ENCODE measurements around the gene GTPBP2.

GTPBP2 gene

DNA sequence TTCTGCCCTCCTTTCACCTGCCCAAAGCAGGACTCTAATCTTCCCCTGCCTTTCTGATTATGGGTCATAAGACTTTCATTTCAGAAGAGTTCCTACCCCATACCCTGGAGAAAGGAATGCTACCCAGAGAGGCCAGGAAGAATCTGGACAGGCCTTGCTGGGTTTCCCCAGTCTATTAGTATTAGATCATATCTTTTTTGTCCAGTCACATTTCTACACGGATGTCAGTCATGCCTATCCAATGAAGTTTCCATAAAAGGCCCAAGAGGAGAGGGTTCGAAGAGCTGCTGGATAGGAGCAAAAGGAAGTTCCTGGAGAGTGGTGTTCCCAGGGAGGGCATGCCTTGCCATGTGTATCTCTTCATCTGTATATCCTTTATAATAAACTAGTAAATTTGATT is 49.9 kb downstream of the GTPBP2 start:
- no peak for TF ChIP-seq CTCF (conservative IDR thresholded peaks at IDR 0.05; ENCODE audit: control insufficient read depth, insufficient read depth, low read depth, low read length)
- DNase-seq (ENCODE audit: low read depth): peak; percentile 13
- H3K4me3 ChIP-seq (ENCODE audit: control insufficient read depth, low read depth, low read length): no peak overlapping the region

- peak; percentile 28 for DNase-seq (ENCODE audit: low read depth)
- no peak overlapping the region for H3K4me3 ChIP-seq (ENCODE audit: control insufficient read depth, low read depth, low read length)
- no peak for TF ChIP-seq CTCF (conservative IDR thresholded peaks at IDR 0.05; ENCODE audit: control insufficient read depth, insufficient read depth, low read depth, low read length)
Observed at GRCh38 chr6:43578748-43579147, 50.3 kb downstream of the GTPBP2 start.

DNA sequence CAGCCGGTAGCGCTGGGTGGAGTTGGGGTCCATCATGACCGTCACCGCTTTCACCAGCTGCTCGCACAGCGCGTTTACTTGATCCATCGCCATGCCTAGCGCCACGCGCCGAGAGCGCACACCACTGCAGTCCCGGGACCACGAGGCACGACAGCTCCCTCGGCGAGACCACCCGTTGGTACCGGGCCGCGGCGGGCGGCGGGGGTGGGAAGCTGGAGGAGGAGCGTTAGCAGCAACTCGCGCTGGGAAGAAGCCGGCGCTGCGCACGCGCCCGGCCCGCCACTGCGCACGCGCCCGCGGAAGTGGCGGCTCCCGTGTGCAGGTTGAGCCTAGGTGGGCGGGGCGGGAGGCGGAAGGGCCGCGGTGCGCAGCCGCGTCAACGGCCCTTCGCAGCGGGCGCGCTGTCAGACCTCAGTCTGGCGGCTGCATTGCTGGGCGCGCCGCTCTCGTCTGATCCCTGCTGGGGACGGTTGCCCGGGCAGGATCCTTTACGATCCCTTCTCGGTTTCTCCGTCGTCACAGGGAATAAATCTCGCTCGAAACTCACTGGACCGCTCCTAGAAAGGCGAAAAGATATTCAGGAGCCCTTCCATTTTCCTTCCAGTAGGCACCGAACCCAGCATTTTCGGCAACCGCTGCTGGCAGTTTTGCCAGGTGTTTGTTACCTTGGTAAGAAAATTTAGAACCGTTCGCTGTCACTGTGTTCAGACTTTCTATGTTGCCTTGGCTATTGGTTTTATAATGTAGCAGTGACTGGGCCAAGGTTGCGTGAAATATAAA is 53.1 kb downstream of the GTPBP2 start, which contains the start of the genes POLH and XPO5:
Gene POLH, plus strand, starts transcription at position 414 of the 780 bp plus-strand sequence. CDS start 6,135 bp downstream, outside the sequence.
Gene XPO5, minus strand, starts transcription at position 267 of the 780 bp plus-strand sequence. Its CDS starts 174 bp downstream, at position 93.
- DNase-seq (ENCODE audit: low read depth): peak; percentile 86
- peak within 1 kb of the TSS; percentile 98 for H3K4me3 ChIP-seq (ENCODE audit: control insufficient read depth, low read depth, low read length)
- TF ChIP-seq CTCF (conservative IDR thresholded peaks at IDR 0.05; ENCODE audit: control insufficient read depth, insufficient read depth, low read depth, low read length): peak; percentile 14

DNA sequence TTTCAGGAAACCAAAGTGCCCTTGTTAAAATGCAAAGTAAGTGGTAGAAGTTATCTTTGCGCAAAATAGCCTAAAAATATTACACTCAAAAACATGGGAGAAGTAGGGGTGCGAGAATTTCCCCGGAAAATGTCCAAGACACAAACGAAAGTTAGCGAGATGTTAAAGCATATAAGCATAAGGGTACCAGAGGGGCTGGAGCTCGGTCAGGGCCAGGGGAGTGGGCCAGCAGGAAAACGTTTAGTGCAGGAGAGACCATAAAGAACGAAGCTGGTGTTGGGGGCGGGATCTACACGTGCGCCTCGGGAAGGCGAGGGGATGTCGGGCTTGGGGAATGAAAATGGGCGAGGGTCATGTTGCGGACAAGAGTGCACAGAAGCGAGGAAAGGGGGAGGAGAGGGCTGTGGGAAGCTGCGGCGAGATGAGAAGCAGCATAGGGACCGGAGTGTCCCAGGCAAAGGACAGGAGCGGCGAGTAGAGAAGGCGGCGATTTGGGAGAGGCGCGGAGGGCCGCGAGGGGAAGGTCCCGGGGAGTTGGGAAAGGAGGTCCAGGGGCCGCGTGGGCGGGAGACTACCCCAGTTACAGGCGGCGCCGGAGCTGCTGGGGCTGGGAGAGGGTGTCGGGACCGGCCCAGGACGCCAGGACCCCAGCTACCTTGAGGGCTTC is 53.8 kb downstream of the GTPBP2 start:
- H3K4me3 ChIP-seq (ENCODE audit: control insufficient read depth, low read depth, low read length): peak overlapping the region; percentile 96
- no peak for TF ChIP-seq CTCF (conservative IDR thresholded peaks at IDR 0.05; ENCODE audit: control insufficient read depth, insufficient read depth, low read depth, low read length)
- peak; percentile 11 for DNase-seq (ENCODE audit: low read depth)

DNA sequence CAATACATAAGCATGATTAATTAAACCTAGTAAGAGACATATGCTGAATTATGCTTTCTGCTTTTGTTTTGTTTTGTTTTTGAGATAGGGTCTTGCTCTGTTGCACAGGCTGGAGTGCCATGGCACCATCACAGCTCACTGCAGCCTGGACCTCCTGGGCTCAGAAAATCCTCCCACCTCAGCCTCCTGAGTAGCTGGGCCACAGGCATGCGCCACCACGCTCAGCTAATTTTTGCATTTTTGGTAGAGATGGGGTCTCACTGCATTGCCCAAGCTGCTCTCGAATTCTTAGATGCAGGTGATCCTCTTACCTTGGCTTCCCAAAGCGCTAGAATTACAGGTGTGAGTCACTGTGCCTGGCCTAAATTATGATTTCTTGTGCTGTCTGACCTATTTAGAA is 57.0 kb downstream of the GTPBP2 start:
- no peak for DNase-seq (ENCODE audit: low read depth)
- no peak for TF ChIP-seq CTCF (conservative IDR thresholded peaks at IDR 0.05; ENCODE audit: control insufficient read depth, insufficient read depth, low read depth, low read length)

GRCh38 chr6:43570876-43571441 is 58.1 kb downstream of the GTPBP2 start:
- no peak overlapping the region for H3K4me3 ChIP-seq (ENCODE audit: control insufficient read depth, low read depth, low read length)
- TF ChIP-seq CTCF (conservative IDR thresholded peaks at IDR 0.05; ENCODE audit: control insufficient read depth, insufficient read depth, low read depth, low read length): no peak
- DNase-seq (ENCODE audit: low read depth): peak; percentile 34

More for the DNA sequence above, 57.0 kb downstream of the GTPBP2 start:
- H3K4me3 ChIP-seq (ENCODE audit: control insufficient read depth, low read depth, low read length): no peak overlapping the region

Data from fibroblast of mammary gland (primary cell).